ENCODE data around the gene COX5B.

DNA sequence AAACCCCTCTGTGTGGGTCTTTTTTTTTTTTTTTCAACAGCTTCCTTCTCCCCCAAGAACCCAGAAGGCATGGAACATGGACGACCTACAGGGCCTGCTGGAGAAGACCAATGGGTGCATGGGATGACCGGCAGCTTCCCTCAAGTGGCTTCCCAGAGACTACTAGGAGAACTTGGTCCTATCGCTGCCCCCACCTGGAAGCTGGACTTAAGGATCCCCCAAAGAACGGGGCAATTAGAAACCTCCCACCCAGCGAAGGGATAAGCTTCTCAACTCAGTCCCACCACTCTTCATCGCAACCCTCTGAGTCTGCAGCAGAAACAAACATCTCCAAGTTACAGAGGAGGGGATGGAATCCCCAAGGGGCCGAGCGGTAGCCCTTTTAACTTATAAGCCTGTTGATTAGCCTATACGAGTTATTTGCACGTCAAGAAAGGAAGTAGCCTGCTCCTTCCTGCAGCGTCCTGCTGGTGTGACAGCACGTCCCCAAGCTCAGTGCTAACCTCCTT is 16.6 kb downstream of the COX5B start:
- TF ChIP-seq, protein P1, sequence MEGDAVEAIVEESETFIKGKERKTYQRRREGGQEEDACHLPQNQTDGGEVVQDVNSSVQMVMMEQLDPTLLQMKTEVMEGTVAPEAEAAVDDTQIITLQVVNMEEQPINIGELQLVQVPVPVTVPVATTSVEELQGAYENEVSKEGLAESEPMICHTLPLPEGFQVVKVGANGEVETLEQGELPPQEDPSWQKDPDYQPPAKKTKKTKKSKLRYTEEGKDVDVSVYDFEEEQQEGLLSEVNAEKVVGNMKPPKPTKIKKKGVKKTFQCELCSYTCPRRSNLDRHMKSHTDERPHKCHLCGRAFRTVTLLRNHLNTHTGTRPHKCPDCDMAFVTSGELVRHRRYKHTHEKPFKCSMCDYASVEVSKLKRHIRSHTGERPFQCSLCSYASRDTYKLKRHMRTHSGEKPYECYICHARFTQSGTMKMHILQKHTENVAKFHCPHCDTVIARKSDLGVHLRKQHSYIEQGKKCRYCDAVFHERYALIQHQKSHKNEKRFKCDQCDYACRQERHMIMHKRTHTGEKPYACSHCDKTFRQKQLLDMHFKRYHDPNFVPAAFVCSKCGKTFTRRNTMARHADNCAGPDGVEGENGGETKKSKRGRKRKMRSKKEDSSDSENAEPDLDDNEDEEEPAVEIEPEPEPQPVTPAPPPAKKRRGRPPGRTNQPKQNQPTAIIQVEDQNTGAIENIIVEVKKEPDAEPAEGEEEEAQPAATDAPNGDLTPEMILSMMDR (IDR thresholded peaks at IDR 0.05; ENCODE audit: low read length) = no peak
- no peak for TF ChIP-seq EZH2phosphoT487 (IDR thresholded peaks at IDR 0.05; ENCODE audit: low read length)

Data from MM.1S (cell line).